GM18511 (cell line): ENCODE results near the gene PRR7.

Experiments
- ATAC-seq: cut with Tn5 transposase; IDR thresholded peaks from one replicate; pipeline ENCODE4 v1.9.1; 2021; ENCODE audit warnings: mild to moderate bottlenecking, moderate library complexity; ENCODE audit not compliant: unreplicated experiment

PRR7 gene

GRCh38 chr5:177466861-177467260, 20.2 kb downstream of the PRR7 start:
- ATAC-seq: no peak

- ATAC-seq: no peak
These were observed 20.8 kb downstream of the PRR7 start for GRCh38 chr5:177467436-177467835.

GRCh38 chr5:177468329-177468684, 21.7 kb downstream of the PRR7 start:
- ATAC-seq: no peak

- ATAC-seq: no peak
These were observed 22.3 kb downstream of the PRR7 start for GRCh38 chr5:177468685-177469628.

- ATAC-seq: no peak
These were observed 23.3 kb downstream of the PRR7 start for GRCh38 chr5:177469750-177470525.

GRCh38 chr5:177470759-177471536, 24.3 kb downstream of the PRR7 start:
- no peak for ATAC-seq

- ATAC-seq: no peak
These were observed 25.2 kb downstream of the PRR7 start for GRCh38 chr5:177471610-177472356.

- peak; percentile 66 for ATAC-seq
These were observed 26.1 kb downstream of the PRR7 start for GRCh38 chr5:177472460-177473442.

- peak; percentile 42 for ATAC-seq
These were observed 26.9 kb downstream of the PRR7 start, which contains the start of gene DBN1 for GRCh38 chr5:177473443-177474001. DBN1 (minus strand) TSS chr5:177473634; CDS start chr5:177473521, 113 bp downstream.

GRCh38 chr5:177474002-177474476, 27.4 kb downstream of the PRR7 start:
- ATAC-seq: no peak

GRCh38 chr5:177474846-177475562, 28.4 kb downstream of the PRR7 start:
- no peak for ATAC-seq

GRCh38 chr5:177475563-177476427, 29.2 kb downstream of the PRR7 start:
- no peak for ATAC-seq

GRCh38 chr5:177476531-177477233, 30.1 kb downstream of the PRR7 start:
- ATAC-seq: no peak

GRCh38 chr5:177477701-177478477, 31.3 kb downstream of the PRR7 start:
- no peak for ATAC-seq

GRCh38 chr5:177478711-177479646, 32.4 kb downstream of the PRR7 start:
- ATAC-seq: no peak
